GM19324 (cell line): Measurements from ENCODE around the gene TBC1D1.
"Not testable (repeated sequence)": the region's sequence is repeated elsewhere in the genome, so short reads cannot be mapped to it uniquely, and the experiment has no call there.

ENCODE experiments used
- ATAC-seq: cut with Tn5 transposase; IDR thresholded peaks from one replicate; pipeline ENCODE4 v1.9.1; 2021; ENCODE audit warnings: mild to moderate bottlenecking, moderate library complexity; ENCODE audit not compliant: unreplicated experiment, low FRiP score

Gene TBC1D1

DNA sequence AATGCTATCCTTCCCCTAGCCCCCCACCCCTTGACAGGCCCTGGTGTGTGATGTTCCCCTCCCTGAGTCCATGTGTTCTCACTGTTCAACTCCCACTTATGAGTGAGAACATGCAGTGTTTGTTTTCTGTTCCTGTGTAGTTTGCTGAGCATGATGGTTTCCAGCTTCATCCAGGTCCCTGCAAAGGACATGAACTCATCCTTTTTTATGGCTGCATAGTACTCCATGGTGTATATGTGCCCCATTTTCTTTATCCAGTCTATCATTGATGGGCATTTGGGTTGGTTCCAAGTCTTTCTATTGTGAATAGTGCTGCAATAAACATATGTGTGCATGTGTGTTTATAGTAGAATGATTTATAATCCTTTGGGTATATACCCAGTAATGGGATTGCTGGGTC, 32.2 kb downstream of the TBC1D1 start:
- ATAC-seq: not testable (repeated sequence)

DNA sequence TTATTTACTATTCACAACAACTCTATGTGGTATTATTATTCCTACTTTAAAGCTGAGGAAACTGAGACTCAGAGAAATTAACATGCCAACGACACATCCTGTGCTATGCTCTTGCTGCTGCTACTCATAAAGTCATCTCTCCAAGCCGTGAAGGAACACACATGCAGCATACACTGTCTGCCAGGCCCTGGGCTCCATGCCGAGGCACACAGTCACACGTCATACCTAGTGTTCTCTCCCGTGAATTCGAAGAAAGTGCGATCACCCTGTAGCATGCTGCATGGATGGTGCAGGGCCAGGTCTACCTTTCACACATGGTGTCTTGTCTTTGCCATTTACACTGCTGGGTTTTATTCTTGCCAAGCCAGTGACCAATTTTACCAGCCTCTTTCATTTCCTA, 34.1 kb downstream of the TBC1D1 start:
- no peak for ATAC-seq

DNA sequence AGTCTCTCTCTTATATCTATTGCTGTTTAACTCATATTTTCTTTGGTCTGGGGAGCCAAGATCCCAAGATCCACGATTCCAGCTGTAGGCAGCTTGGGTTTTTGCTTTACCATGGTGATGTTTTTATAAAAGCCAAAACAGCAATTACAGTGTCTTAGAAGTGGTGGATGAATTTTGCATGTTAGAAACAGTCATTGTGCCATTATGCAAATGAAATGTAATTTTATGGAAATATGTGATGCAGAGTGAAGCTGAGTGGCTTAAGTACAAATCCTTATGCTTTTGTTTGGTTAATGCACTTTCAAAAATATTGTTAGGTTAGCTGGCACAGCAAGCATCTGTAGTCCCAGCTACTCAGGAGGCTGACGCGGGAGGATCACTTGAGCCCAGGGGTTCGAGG, 36.5 kb downstream of the TBC1D1 start:
- ATAC-seq: no peak

DNA sequence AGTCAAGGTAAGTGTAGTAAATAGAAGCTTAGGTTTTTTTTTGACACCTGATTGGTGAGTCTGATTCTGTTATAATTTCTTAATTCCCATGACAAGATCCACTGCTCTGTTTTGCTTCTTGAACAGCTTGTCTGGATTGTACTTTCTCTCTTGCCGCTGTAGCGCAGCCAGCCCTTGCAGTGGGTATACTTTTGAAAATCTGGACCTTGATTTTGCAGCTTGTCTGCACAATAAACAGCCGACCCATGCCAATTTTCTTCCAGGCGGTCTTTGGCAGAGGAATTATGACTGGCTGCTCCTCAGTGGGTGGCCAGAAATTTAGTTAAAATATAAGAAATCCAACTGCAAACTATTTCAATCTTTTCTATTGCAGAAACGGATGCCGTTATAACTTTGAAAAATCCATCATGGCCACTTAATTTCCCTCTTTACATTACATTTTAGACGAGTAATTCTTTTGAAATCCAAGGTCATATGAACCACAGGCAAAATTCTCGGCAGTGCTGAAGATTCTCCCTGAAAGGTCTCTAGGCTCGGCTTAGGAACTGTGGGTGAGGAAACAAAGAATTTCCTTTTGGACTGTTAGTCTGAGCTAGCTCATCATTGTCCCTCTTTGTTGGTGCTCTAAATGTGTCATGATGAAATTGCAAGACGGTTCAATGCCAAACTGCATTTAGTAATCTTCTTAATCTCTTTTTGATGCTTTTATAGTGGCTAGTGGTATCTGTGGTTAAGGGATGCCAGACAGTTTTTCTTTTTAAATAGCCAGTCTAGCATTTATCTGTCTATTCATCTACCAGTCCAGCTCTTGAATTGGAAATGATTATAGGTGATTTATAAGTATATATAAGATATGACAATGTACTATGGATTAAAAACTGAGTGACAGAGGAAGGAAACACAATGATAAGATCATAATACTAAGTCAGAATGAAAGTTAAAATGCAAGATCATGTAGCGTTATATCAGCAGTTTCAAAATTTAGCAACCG, 37.8 kb downstream of the TBC1D1 start:
- no peak for ATAC-seq

DNA sequence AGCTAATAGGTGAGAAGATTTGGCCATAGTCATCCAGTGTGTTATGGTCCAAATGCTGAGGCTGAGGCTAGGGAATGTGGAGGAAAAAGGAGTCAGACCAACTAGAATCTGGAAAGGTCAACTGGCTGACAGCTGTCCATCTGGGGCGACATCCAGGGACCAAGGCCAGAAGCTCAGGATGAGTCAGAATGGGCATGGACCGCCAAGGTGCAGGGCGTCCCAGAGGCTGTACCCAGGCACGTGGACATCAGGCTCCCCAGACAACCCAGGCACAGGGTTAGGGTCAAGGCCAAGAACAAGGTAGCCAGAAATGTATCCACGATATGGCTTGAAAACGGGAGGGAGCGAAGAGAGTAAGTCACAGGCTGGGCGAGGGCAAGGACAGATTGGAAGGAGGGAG, 43.2 kb downstream of the TBC1D1 start:
- ATAC-seq: no peak

DNA sequence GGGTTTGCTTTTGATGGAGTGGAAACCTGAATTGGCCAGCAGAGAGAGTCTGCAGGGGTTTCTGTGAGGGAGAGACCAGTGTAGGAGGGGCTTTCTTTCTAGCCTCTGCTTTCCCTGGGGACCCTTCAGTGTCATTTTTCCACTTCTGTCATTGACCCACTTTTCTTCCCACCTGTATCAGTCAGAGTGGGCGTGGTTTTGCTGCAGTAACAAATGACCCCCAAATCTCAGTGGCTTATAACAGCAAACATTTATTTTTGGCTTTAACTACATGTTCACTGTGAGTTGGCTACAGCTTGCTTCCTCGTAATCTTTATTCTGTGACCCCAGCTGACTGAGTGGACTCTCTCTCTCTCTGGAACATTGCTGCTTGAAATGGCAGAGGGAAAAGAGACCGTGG, 43.7 kb downstream of the TBC1D1 start:
- no peak for ATAC-seq

DNA sequence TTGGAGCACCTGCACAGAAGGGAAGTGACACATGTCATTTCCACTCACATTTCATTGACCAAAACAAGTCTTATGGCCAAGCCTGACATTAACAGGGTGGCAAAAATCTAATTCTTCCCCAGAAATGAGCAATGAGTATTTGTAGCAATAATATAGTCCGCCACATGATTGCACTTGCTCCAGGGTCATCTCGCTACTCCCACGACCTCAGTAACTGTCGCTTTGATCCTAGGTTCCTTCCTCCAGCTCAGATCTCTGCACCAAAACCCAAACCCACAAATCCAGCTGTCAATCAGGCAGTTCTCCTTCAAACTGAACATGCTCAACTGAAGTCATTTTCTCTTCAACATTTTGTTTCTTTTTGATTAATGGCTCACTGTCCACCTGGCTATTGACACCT, 44.1 kb downstream of the TBC1D1 start:
- ATAC-seq: no peak

DNA sequence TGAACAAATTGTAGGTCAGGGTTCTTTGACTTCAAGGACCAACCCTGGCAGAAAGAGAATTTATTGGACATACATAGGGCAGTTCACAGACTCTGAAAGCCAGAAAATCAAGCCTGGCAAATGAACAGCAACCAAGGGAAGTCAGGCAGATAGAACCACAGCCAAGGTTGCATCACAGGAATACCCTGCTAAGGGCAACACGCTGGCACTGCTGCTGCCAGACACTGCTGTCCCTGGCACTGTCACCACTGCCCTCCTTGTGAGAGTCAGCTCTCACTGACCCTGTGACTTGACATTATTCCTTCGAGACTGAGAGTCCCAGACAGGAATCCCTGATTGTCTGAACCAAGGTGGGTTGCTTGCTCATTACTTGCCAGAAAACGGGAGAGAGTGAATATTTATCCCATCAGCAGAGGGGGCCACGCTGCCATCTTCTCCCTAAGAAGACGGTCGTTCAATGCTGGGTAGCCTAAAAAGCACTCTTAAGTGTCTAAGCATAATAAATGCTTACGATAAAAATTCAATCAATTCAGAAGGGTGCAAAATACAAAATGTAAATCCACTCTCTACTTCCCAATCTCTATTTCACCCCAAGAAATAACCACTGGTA, 46.1 kb downstream of the TBC1D1 start:
- no peak for ATAC-seq

DNA sequence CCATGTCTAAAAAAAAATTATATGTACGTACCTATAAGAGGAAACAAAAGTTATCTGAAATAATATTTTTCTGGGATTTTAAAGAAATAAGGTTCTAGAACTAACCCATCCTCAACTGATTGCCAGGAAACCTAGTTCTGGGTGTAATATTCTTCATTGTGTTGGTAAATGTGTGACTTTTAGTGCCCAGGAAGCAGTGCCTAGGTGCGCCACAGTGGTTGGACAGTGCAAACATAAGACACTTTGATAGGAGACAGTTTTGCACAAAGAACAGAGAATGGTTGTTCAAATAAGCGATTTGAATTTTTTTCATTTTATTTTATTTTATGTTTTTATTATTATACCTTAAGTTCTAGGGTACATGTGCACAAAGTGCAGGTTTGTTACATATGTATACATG, 47.3 kb downstream of the TBC1D1 start:
- ATAC-seq: no peak

DNA sequence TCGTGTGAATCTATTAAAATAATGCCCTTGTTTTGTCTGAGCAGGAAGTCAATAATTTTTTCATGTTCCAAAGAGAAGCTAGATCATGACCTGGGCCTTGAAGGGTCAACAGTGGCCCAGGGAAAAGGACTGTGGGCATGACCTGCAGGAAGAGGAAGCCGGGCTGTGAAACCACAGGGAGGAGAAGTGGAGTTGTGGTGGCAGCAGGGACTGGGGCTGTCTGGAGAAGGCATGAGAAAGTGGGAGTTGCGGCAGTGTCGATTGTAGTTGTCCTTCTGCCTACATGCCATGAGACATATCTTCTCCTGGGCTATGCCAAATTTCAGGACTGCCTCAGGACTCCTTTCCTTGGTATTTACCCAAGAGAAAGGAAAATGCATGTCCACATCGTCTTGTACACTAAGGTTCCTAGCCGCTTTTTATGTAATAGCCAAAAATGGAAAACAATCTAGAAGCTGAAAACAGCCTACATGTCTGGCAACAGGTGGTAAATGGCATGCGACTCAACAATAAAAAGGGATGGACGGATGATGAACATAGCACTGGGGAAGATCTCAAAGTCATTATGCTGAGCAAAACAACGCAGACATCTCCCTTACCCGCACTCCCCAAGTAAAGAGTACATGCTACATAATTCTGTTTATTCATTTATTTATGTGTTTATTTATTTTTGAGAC, 55.8 kb downstream of the TBC1D1 start:
- no peak for ATAC-seq

DNA sequence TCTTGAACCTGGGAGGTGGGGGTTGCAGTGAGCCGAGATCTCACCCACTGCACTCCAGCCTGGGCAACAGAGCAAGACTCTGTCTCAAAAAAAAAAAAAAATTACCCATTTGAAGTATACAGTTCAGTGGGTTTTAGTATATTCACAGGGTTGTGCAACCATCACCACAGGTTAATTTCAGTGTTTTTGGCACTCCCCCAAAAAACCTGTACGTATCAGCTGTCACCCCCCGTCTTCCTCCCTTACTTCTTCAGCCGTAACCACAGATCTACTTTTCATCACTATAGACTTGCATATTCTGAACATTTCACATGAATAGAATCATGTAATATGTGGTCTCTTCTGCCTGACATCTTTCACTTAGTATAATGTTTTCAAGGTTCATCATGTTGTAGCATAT, 57.7 kb downstream of the TBC1D1 start:
- ATAC-seq: no peak

DNA sequence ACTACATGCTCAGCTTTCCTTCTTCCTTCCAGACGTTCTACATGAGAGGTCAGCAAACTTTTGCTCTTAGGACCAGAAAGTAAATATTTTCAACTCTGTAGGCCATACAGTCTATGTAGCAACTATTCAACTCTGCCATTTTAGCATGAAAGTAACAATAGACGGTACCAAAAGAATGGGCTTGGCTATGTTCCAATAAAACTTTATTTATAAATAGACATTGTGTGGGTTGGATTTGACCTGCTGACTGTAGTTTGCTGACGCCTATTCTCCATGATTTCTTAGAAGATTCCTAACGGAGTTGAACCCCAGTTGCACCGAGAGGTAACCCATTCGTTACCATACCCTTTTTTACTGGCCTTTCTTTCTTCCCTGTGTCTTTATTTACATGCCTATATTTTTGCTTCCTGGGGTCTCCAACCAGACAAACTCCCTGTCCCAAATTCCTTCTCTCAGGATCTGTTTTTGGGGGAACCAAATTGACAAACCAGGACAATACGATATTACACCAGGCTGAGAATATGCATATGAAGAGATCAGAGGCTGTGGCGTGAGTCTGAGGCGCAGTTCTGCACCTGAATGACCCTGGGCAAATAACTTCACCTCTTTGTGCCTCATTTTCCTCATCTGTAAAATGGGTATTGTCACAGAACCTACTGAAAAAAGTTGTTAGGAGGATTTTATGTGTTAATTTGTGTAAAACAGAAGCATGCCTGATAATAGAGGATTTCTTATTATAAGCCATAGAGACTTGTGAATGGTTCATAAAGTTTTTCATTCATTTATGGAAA, 58.9 kb downstream of the TBC1D1 start:
- ATAC-seq: no peak

DNA sequence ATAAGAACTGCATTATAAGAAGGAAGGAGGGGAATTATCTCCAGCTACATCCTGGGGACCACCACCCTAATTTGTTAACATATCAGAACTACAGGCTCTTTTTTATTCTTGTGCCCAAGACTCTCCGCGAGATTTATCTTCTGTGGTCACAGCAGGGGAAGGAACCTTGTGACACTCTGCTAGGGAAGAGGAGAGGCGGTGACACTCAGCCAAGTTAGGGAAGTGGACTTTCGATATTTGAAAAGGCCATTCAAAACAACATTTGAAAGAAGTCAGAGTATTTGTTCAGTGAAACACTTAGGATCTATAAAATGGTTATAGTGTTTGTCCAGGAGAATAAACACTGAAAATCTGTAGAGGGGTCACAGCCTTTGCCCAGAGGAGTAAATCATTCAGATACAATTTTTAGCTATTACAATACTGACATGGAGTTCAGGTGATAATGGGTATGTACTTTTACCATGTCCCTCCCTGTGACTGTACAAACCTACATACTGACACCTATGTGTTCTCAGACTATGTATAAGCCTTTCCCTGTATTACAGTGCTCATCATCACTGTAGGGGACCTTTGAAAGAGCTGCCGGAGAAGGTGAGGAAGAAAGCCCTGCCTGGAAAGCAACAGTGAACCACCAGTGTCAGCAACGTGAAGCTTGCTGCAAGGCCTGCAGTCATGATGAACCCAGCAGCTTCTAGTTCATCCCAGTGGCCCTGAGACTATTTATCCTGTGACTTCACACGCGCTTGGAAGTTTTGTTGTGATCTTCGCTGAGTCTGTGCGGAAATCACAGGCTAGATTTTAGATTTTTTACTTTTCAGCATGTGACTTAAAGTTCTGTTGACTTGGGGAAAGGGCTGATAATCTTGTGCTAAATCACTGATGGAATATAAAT, 60.8 kb downstream of the TBC1D1 start:
- no peak for ATAC-seq

DNA sequence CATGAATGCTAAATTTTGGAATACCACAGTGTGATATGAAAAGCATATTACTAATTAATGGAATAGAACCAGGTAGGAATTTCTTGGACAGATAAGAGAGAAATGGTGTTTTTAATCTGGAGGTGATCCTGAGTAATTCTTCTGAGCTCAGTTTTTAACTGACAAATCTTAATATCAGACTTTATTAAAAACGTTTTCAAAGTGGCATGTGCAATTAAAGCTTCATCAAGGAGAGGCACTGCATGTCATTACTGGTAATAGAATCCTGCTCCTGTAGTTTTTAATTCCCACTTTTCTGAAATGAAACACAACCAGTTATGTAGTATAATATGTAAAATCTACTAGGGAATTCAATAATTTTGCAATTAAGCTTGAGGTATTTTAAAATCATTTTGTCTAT, 62.3 kb downstream of the TBC1D1 start:
- ATAC-seq: no peak

DNA sequence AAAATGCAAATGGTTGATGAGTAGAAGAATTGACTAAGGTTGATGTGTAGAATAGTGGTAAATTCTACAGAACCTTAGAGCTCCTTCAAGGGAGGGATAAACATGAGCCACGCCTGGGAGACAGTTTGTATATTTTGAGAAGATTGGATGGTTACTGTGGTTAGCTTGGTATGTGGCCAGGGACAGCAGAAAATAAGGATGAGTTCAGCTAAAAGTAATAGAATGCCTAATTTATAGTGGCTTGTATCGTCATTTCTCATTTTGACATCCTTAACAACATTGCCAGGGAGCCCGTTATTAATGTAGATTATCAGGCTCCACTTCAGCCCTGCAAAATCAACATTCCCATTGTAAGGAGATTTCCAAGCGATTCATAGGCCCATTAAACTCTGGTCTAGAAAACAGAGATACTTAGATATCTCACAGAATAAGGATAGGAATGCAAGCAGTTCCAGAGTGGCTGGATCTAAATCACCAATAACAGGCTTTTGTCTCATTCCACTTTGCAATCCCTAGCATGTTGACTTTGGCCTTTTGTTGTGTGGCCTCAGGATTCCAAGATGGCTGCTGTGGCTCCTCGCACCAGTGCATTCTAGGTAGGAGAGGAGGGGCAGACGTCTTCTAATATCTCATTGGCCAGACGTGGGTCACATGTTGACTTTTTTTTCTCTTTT, 62.9 kb downstream of the TBC1D1 start:
- ATAC-seq: no peak

DNA sequence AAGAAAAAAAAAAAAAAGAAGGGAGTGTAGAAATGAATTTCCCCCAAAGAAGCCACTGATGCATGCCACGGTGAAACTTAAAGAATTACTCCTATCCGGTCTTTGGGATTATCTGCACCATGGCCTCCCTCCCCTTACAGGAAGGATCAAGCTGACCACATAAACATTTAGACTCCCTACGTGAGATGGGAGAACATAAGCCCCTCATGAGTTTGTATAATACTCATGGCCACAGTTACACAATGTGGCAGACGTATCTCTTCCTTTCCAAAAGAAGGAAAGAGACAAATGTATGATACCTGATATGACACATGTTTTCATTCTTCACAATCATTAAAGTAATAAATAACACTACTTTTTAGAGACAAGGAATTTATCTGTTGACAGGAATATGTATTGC, 66.1 kb downstream of the TBC1D1 start:
- ATAC-seq: no peak

DNA sequence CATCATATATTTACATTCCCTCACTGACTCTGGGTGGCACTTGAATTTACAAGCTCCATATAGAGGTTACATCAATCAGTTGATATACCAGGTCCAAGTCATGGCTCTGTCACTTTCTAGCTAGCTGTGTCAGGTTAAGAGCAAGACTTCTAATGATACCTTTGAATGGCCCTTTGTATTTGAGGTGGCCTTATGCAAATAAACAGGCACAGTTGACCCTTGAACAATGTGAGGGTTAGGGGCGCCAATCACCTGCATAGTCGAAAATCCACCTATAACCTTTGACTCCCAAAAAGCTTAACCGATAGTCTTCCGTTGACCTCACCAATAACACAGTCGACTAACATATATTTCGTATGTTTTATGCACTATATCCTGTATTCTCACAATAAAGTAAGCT, 68.0 kb downstream of the TBC1D1 start:
- no peak for ATAC-seq

DNA sequence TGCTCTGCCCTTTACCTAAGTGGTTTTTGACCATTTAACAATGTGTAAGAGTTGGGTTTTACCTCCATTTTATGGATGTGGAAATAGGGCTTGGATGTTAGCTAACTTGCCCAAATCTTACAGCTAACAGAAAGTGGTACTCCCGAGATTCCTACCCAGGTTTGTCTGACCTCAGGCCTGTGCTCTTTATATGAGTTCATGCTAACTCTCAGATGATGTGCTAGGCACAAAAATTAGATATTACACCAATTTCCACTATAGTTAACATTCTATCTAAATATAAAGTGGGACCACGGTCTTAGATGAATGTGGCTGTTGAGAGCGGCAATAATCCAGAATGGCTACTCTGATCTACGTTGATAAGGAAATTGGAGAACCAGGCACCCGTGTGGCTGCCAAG, 69.2 kb downstream of the TBC1D1 start, which contains the start of gene PTTG2:
Gene PTTG2 (plus strand): TSS at position 301 of the 400 bp plus-strand sequence. CDS start 37 bp downstream, at position 338.
- ATAC-seq: no peak
